ENCODE data around the gene TGFBR3.

TGFBR3 gene

GRCh38 chr1:91687452-91687851 is 198.5 kb downstream of the TGFBR3 start:
- no peak for TF ChIP-seq CTCF (conservative IDR thresholded peaks at IDR 0.05; ENCODE audit: low read depth, low read length)
- Histone ChIP-seq H3K79me2 (ENCODE audit: insufficient read depth, low read depth) (no peaks in the 10 kb centered on the region), H3K27ac (no peak overlapping the region), H3K4me3 (IDR thresholded peaks at IDR 0.05; ENCODE audit: insufficient read depth, low read depth, low read length) (no peak overlapping the region), H3K4me2 (no peak overlapping the region), H3K9ac (no peak overlapping the region), H3K27me3 (ENCODE audit: insufficient read depth, low read depth) (no peaks in the 10 kb centered on the region), H2AFZ (ENCODE audit: low read depth) (no peak overlapping the region), H4K20me1 (ENCODE audit: insufficient read depth) (no peaks in the 10 kb centered on the region), H3K4me1 (ENCODE audit: low read depth, poor library complexity, severe bottlenecking) (no peaks in the 10 kb centered on the region), H3K36me3 (ENCODE audit: insufficient read depth) (no peaks in the 10 kb centered on the region)

- Histone ChIP-seq H2AFZ (ENCODE audit: low read depth) (no peak overlapping the region), H3K4me2 (no peak overlapping the region)
- TF ChIP-seq CTCF (conservative IDR thresholded peaks at IDR 0.05; ENCODE audit: low read depth, low read length) = no peak
Observed at GRCh38 chr1:91685994-91686393, 200.0 kb downstream of the TGFBR3 start.

GRCh38 chr1:91684481-91685196 is 201.3 kb downstream of the TGFBR3 start:
- no peaks in the 10 kb centered on the region for H4K20me1 ChIP-seq (ENCODE audit: insufficient read depth)
- TF ChIP-seq CTCF (conservative IDR thresholded peaks at IDR 0.05; ENCODE audit: low read depth, low read length) = no peak
- H3K9ac ChIP-seq = no peak overlapping the region
- H2AFZ ChIP-seq (ENCODE audit: low read depth) = no peak overlapping the region
- H3K4me1 ChIP-seq (ENCODE audit: low read depth, poor library complexity, severe bottlenecking) = no peaks in the 10 kb centered on the region
- no peak overlapping the region for H3K4me2 ChIP-seq
- no peaks in the 10 kb centered on the region for H3K27me3 ChIP-seq (ENCODE audit: insufficient read depth, low read depth)
- H3K27ac ChIP-seq = no peak overlapping the region
- no peaks in the 10 kb centered on the region for H3K79me2 ChIP-seq (ENCODE audit: insufficient read depth, low read depth)
- no peak overlapping the region for H3K4me3 ChIP-seq (IDR thresholded peaks at IDR 0.05; ENCODE audit: insufficient read depth, low read depth, low read length)
- no peaks in the 10 kb centered on the region for H3K36me3 ChIP-seq (ENCODE audit: insufficient read depth)

More at GRCh38 chr1:91685994-91686393, 200.0 kb downstream of the TGFBR3 start:
- H3K79me2 ChIP-seq (ENCODE audit: insufficient read depth, low read depth) = no peaks in the 10 kb centered on the region
- no peaks in the 10 kb centered on the region for H3K36me3 ChIP-seq (ENCODE audit: insufficient read depth)
- H3K27ac ChIP-seq = no peak overlapping the region
- no peaks in the 10 kb centered on the region for H4K20me1 ChIP-seq (ENCODE audit: insufficient read depth)
- no peaks in the 10 kb centered on the region for H3K4me1 ChIP-seq (ENCODE audit: low read depth, poor library complexity, severe bottlenecking)
- no peaks in the 10 kb centered on the region for H3K27me3 ChIP-seq (ENCODE audit: insufficient read depth, low read depth)
- H3K4me3 ChIP-seq (IDR thresholded peaks at IDR 0.05; ENCODE audit: insufficient read depth, low read depth, low read length) = no peak overlapping the region
- H3K9ac ChIP-seq = no peak overlapping the region

- Histone ChIP-seq H3K79me2 (ENCODE audit: insufficient read depth, low read depth) (no peaks in the 10 kb centered on the region), H3K27me3 (ENCODE audit: insufficient read depth, low read depth) (no peaks in the 10 kb centered on the region), H3K4me2 (no peak overlapping the region), H3K9ac (no peak overlapping the region), H3K36me3 (ENCODE audit: insufficient read depth) (no peaks in the 10 kb centered on the region), H3K4me3 (IDR thresholded peaks at IDR 0.05; ENCODE audit: insufficient read depth, low read depth, low read length) (no peak overlapping the region), H4K20me1 (ENCODE audit: insufficient read depth) (no peaks in the 10 kb centered on the region), H3K27ac (no peak overlapping the region), H2AFZ (ENCODE audit: low read depth) (no peak overlapping the region), H3K4me1 (ENCODE audit: low read depth, poor library complexity, severe bottlenecking) (no peaks in the 10 kb centered on the region)
- no peak for TF ChIP-seq CTCF (conservative IDR thresholded peaks at IDR 0.05; ENCODE audit: low read depth, low read length)
Observed at GRCh38 chr1:91683598-91683951, 202.4 kb downstream of the TGFBR3 start.
